Nephron (organoid): ENCODE data around the gene CACNA1C.

Source experiments
- H3K27ac Mint-ChIP-seq, 3 experiments: 2 replicates each; pipeline ENCODE4 v1.8.0; 2020; ENCODE audit warnings: mixed read lengths in 3 of 3, mild to moderate bottlenecking in 2 of 3, moderate library complexity in 1 of 3
- H3K27me3 Mint-ChIP-seq: 2 replicates; pipeline ENCODE4 v1.8.0; 2021; ENCODE audit warnings: low read depth, mild to moderate bottlenecking, moderate library complexity, mixed read lengths
- H3K36me3 Mint-ChIP-seq: 2 replicates; pipeline ENCODE4 v1.8.0; 2020; ENCODE audit warnings: low read depth, mixed read lengths
- H3K4me1 Mint-ChIP-seq: 2 replicates; pipeline ENCODE4 v1.8.0; 2020; ENCODE audit warnings: mixed read lengths
- H3K4me3 Mint-ChIP-seq, 3 experiments: 2 replicates each; pipeline ENCODE4 v1.8.0; 2020; ENCODE audit warnings: mild to moderate bottlenecking in 3 of 3, mixed read lengths in 3 of 3, moderate library complexity in 2 of 3
- H3K9me3 Mint-ChIP-seq: 2 replicates; pipeline ENCODE4 v1.8.0; 2020; ENCODE audit warnings: mixed read lengths
- TF ChIP-seq, protein P1 (sequence below), 3 experiments: fragments of 200-600 bp; sonication (generic); IDR thresholded peaks; one replicate each; pipeline ENCODE4 v1.5.0; 2021; ENCODE audit warnings: antibody characterized with exemption in 3 of 3; ENCODE audit not compliant: unreplicated experiment in 3 of 3

CACNA1C gene

GRCh38 chr12:2256453-2256852 is 203.7 kb downstream of the CACNA1C start:
- Mint-ChIP-seq H3K4me3 (no peak overlapping the region), H3K4me1 (peaks cover 16% of the 10 kb centered on the region), H3K27ac (no peak overlapping the region), H3K27me3 (no peaks in the 10 kb centered on the region), H3K36me3 (peaks cover 11% of the 10 kb centered on the region), H3K9me3 (peaks cover 11% of the 10 kb centered on the region)
- TF ChIP-seq, protein P1, sequence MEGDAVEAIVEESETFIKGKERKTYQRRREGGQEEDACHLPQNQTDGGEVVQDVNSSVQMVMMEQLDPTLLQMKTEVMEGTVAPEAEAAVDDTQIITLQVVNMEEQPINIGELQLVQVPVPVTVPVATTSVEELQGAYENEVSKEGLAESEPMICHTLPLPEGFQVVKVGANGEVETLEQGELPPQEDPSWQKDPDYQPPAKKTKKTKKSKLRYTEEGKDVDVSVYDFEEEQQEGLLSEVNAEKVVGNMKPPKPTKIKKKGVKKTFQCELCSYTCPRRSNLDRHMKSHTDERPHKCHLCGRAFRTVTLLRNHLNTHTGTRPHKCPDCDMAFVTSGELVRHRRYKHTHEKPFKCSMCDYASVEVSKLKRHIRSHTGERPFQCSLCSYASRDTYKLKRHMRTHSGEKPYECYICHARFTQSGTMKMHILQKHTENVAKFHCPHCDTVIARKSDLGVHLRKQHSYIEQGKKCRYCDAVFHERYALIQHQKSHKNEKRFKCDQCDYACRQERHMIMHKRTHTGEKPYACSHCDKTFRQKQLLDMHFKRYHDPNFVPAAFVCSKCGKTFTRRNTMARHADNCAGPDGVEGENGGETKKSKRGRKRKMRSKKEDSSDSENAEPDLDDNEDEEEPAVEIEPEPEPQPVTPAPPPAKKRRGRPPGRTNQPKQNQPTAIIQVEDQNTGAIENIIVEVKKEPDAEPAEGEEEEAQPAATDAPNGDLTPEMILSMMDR (IDR thresholded peaks at IDR 0.05; ENCODE audit: unreplicated experiment in 3 of 3), result no peak

DNA sequence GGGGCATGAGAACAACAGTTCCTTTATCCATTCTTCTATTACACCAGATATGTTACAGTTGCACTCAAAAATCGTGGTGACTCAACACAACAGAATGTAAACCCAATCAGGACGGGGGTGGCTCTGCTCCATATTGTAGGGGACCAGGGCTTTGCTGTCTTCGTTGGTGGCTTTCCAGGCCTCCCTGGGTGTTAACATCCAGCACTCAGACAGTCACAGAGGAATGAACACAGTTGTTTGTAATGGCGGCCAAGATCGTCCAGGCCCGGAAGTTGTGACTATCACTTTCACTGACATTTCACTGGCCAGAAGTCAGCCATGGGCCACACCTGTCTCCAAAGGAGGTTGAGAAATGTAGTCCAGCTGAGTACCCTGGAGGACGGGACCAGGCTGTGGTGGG is 204.1 kb downstream of the CACNA1C start:
- Mint-ChIP-seq H3K27ac (no peak overlapping the region), H3K9me3 (peaks cover 11% of the 10 kb centered on the region), H3K4me1 (peaks cover 11% of the 10 kb centered on the region), H3K27me3 (no peaks in the 10 kb centered on the region), H3K36me3 (peaks cover 11% of the 10 kb centered on the region), H3K4me3 (no peak overlapping the region)
- TF ChIP-seq, protein P1 (IDR thresholded peaks at IDR 0.05; ENCODE audit: unreplicated experiment in 3 of 3), result no peak

GRCh38 chr12:2258025-2258424 is 205.2 kb downstream of the CACNA1C start:
- H3K4me1 Mint-ChIP-seq, result peaks cover 6% of the 10 kb centered on the region
- peaks cover 11% of the 10 kb centered on the region for H3K36me3 Mint-ChIP-seq
- TF ChIP-seq, protein P1 (IDR thresholded peaks at IDR 0.05; ENCODE audit: unreplicated experiment in 3 of 3), result no peak
- no peak overlapping the region for H3K4me3 Mint-ChIP-seq
- H3K27me3 Mint-ChIP-seq, result no peaks in the 10 kb centered on the region
- no peak overlapping the region for H3K27ac Mint-ChIP-seq
- H3K9me3 Mint-ChIP-seq, result peaks cover 11% of the 10 kb centered on the region

- Mint-ChIP-seq H3K27ac (peak overlapping the region in 1 of 3 experiments; percentile 7), H3K36me3 (peaks cover 11% of the 10 kb centered on the region), H3K9me3 (peaks cover 11% of the 10 kb centered on the region), H3K27me3 (no peaks in the 10 kb centered on the region), H3K4me3 (no peak overlapping the region), H3K4me1 (peaks cover 6% of the 10 kb centered on the region)
- TF ChIP-seq, protein P1 (IDR thresholded peaks at IDR 0.05; ENCODE audit: unreplicated experiment in 3 of 3), result no peak
These were observed 206.6 kb downstream of the CACNA1C start for GRCh38 chr12:2259369-2259768.

DNA sequence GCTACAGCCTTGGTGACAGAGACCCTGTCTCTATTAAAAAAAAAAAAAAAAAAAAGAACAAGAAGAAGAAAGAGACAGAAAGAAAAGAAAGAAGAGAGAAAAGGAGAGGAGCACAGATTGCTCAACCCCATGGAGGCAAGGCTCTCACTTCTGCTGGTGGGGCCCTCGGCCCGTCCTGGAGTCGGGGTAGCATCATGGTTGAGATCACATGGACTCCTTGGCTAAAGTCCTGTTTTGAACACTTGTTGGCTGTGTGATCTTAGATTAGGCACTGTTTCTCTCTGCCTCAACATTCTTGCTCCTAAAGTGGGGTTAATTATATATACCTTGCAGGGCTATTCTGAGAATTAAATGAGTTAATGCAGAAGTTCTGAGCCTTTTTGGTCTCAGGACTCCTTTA is 207.7 kb downstream of the CACNA1C start:
- TF ChIP-seq, protein P1 (IDR thresholded peaks at IDR 0.05; ENCODE audit: unreplicated experiment in 3 of 3), result no peak
- Mint-ChIP-seq H3K36me3 (peaks cover 11% of the 10 kb centered on the region), H3K27ac (no peak overlapping the region), H3K27me3 (peaks cover under 1% of the 10 kb centered on the region), H3K4me3 (no peak overlapping the region), H3K4me1 (peaks cover 15% of the 10 kb centered on the region), H3K9me3 (peaks cover 11% of the 10 kb centered on the region)

DNA sequence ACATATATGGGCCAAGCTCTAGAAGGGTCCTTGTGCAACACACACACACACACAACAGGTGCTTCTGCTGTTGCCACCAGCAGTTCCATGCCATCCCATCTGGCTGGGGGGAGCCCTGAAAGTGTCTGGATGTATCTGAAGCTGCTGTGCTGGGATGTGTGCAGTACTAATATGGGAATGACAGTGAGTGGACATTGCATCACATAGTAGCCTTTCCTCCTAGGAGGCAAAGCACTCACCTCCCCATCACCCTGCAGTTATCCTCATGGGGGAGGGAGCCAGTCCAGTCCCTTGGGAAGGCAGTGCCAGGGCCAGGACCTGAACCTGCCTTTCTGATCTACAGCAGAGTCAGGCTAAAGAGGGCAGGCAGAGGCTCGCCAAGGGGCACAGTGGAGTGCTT is 208.9 kb downstream of the CACNA1C start:
- H3K4me3 Mint-ChIP-seq, result no peak overlapping the region
- TF ChIP-seq, protein P1 (IDR thresholded peaks at IDR 0.05; ENCODE audit: unreplicated experiment in 3 of 3), result no peak
- H3K4me1 Mint-ChIP-seq, result peaks cover 26% of the 10 kb centered on the region
- H3K36me3 Mint-ChIP-seq, result peaks cover 4% of the 10 kb centered on the region
- no peak overlapping the region for H3K27ac Mint-ChIP-seq
- H3K27me3 Mint-ChIP-seq, result peaks cover 5% of the 10 kb centered on the region
- peaks cover 6% of the 10 kb centered on the region for H3K9me3 Mint-ChIP-seq
